SK-N-SH treated with all-trans-retinoic acid at 6 μM for 48 hours (cell line): ENCODE measurements around the gene RTN4IP1.

Source experiments
- ATAC-seq: fragments of 200-7000 bp; cut with Tn5 transposase; 3 replicates; pipeline ENCODE4 v1.9.1; 2020; ENCODE audit warnings: mild to moderate bottlenecking, moderate library complexity
- ARNTL ChIP-seq: fragments of 450-650 bp; formaldehyde crosslinking; IDR thresholded peaks from 2 replicates; pipeline ENCODE4 v1.5.0; 2020; ENCODE audit warnings: low read depth, mild to moderate bottlenecking, moderate library complexity, borderline replicate concordance
- BACH2 ChIP-seq: fragments of 250-450 bp; sonication (Bioruptor Pico); IDR thresholded peaks from 2 replicates; pipeline ENCODE4 v1.9.0; 2021; ENCODE audit warnings: mild to moderate bottlenecking, borderline replicate concordance
- CREB5 ChIP-seq: fragments of 250-450 bp; sonication (Bioruptor Pico); IDR thresholded peaks from 2 replicates; pipeline ENCODE4 v1.5.1; 2020; ENCODE audit warnings: low read depth, mild to moderate bottlenecking, moderate library complexity
- ESRRG ChIP-seq: fragments of 250-450 bp; sonication (Bioruptor Pico); IDR thresholded peaks from 2 replicates; pipeline ENCODE4 v1.6.1; 2021; ENCODE audit warnings: mild to moderate bottlenecking
- GLIS3 ChIP-seq: fragments of 250-450 bp; sonication (Bioruptor Pico); IDR thresholded peaks from 2 replicates; pipeline ENCODE4 v1.5.0; 2020; ENCODE audit warnings: mild to moderate bottlenecking, moderate library complexity
- ISL1 ChIP-seq: fragments of 250-450 bp; sonication (Bioruptor Pico); IDR thresholded peaks from 2 replicates; pipeline ENCODE4 v2.1.2; 2022; ENCODE audit warnings: mild to moderate bottlenecking, moderate library complexity
- OSR1 ChIP-seq: fragments of 250-450 bp; sonication (Bioruptor Pico); IDR thresholded peaks from 2 replicates; pipeline ENCODE4 v1.8.0; 2022; ENCODE audit warnings: moderate library complexity, mild to moderate bottlenecking, inconsistent platforms
- PPARA ChIP-seq: fragments of 250-450 bp; sonication (Bioruptor Pico); IDR thresholded peaks from 2 replicates; pipeline ENCODE4 v1.5.0; 2020; ENCODE audit warnings: mild to moderate bottlenecking, borderline replicate concordance
- RARB ChIP-seq: fragments of 250-450 bp; sonication (Bioruptor Pico); IDR thresholded peaks from 2 replicates; pipeline ENCODE4 v1.8.0; 2021; ENCODE audit warnings: mild to moderate bottlenecking, moderate library complexity
- TCF4 ChIP-seq: fragments of 250-450 bp; sonication (Bioruptor Pico); IDR thresholded peaks from 2 replicates; pipeline ENCODE4 v1.8.0; 2021; ENCODE audit warnings: mild to moderate bottlenecking, moderate library complexity, borderline replicate concordance
- TOX ChIP-seq: fragments of 250-450 bp; sonication (Bioruptor Pico); IDR thresholded peaks from 2 replicates; pipeline ENCODE4 v1.8.0; 2021; ENCODE audit warnings: mild to moderate bottlenecking, moderate library complexity, borderline replicate concordance
- TSHZ2 ChIP-seq: fragments of 250-450 bp; sonication (Bioruptor Pico); IDR thresholded peaks from 2 replicates; pipeline ENCODE4 v1.5.0; 2020; ENCODE audit warnings: mild to moderate bottlenecking, moderate library complexity
- ZC3H10 ChIP-seq: fragments of 250-450 bp; sonication (Bioruptor Pico); IDR thresholded peaks from 2 replicates; pipeline ENCODE4 v1.5.1; 2021; ENCODE audit warnings: mild to moderate bottlenecking, moderate library complexity
- ZFP3 ChIP-seq: fragments of 250-450 bp; sonication (Bioruptor Pico); IDR thresholded peaks from 2 replicates; pipeline ENCODE4 v1.5.0; 2020; ENCODE audit warnings: mild to moderate bottlenecking, moderate library complexity
- ZFP30 ChIP-seq: fragments of 450-650 bp; formaldehyde crosslinking; IDR thresholded peaks from 2 replicates; pipeline ENCODE4 v1.5.0; 2022; ENCODE audit warnings: mild to moderate bottlenecking, moderate library complexity
- ZNF565 ChIP-seq: fragments of 450-650 bp; formaldehyde crosslinking; conservative IDR thresholded peaks from 2 replicates; pipeline ENCODE4 v1.5.0; 2020; ENCODE audit warnings: low read depth, mild to moderate bottlenecking, moderate library complexity
- ZNF70 ChIP-seq: fragments of 450-650 bp; formaldehyde crosslinking; IDR thresholded peaks from 2 replicates; pipeline ENCODE4 v1.5.0; 2020; ENCODE audit warnings: mild to moderate bottlenecking, moderate library complexity
- ZNF8 ChIP-seq: fragments of 450-650 bp; formaldehyde crosslinking; IDR thresholded peaks from 2 replicates; pipeline ENCODE4 v1.5.0; 2020; ENCODE audit warnings: mild to moderate bottlenecking, moderate library complexity
- TF ChIP-seq, protein P1 (sequence below): fragments of 250-450 bp; sonication (Bioruptor Pico); IDR thresholded peaks from 2 replicates; pipeline ENCODE4 v1.8.0; 2020; ENCODE audit warnings: mild to moderate bottlenecking, moderate library complexity, borderline replicate concordance
- TF ChIP-seq, protein P2 (sequence below): fragments of 250-450 bp; sonication (Bioruptor Pico); IDR thresholded peaks from 2 replicates; pipeline ENCODE4 v1.5.1; 2021; ENCODE audit warnings: mild to moderate bottlenecking, moderate library complexity
- TF ChIP-seq, protein P3 (sequence below): fragments of 250-450 bp; sonication (Bioruptor Pico); IDR thresholded peaks from 2 replicates; pipeline ENCODE4 v1.8.0; 2021; ENCODE audit warnings: low read depth, mild to moderate bottlenecking, moderate library complexity, borderline replicate concordance

Gene RTN4IP1

DNA sequence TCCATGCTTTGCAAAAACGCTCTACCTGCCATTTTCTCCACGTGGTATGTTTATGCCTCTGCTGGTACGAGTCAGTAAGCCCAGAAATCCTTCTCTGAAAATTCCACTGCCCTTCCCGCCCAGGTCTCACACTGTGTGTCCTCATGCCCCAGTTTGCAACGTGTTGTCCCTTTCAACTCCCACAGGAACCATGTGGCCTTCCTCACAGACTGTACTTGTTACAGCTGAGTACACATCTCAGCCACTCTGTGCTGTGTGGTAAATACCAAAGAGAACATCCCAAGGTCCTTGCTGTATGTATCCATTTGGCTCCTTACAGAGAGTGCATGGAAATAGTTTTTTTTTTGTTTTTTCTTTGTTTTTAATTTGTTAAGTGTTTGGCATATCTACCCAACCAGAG lies 56.9 kb downstream of the RTN4IP1 start:
- TF ChIP-seq, protein P1, sequence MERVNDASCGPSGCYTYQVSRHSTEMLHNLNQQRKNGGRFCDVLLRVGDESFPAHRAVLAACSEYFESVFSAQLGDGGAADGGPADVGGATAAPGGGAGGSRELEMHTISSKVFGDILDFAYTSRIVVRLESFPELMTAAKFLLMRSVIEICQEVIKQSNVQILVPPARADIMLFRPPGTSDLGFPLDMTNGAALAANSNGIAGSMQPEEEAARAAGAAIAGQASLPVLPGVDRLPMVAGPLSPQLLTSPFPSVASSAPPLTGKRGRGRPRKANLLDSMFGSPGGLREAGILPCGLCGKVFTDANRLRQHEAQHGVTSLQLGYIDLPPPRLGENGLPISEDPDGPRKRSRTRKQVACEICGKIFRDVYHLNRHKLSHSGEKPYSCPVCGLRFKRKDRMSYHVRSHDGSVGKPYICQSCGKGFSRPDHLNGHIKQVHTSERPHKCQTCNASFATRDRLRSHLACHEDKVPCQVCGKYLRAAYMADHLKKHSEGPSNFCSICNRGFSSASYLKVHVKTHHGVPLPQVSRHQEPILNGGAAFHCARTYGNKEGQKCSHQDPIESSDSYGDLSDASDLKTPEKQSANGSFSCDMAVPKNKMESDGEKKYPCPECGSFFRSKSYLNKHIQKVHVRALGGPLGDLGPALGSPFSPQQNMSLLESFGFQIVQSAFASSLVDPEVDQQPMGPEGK (CRISPR knock-in tag) = no peak
- TF ChIP-seq ZNF70 (CRISPR knock-in tag) (no peak), RARB (CRISPR knock-in tag) (no peak), ZFP30 (CRISPR knock-in tag) (no peak), TOX (CRISPR knock-in tag) (no peak), PPARA (no peak), TCF4 (CRISPR knock-in tag) (no peak), BACH2 (no peak), GLIS3 (CRISPR knock-in tag) (no peak), ISL1 (CRISPR knock-in tag) (no peak), TSHZ2 (no peak), ZC3H10 (CRISPR knock-in tag) (no peak), ZFP3 (CRISPR knock-in tag) (no peak)
- TF ChIP-seq, protein P2, sequence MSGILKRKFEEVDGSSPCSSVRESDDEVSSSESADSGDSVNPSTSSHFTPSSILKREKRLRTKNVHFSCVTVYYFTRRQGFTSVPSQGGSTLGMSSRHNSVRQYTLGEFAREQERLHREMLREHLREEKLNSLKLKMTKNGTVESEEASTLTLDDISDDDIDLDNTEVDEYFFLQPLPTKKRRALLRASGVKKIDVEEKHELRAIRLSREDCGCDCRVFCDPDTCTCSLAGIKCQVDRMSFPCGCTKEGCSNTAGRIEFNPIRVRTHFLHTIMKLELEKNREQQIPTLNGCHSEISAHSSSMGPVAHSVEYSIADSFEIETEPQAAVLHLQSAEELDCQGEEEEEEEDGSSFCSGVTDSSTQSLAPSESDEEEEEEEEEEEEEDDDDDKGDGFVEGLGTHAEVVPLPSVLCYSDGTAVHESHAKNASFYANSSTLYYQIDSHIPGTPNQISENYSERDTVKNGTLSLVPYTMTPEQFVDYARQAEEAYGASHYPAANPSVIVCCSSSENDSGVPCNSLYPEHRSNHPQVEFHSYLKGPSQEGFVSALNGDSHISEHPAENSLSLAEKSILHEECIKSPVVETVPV (CRISPR knock-in tag) = no peak
- no peak for ATAC-seq

- ATAC-seq = no peak
- TF ChIP-seq BACH2 (no peak), ZNF70 (CRISPR knock-in tag) (no peak)
- TF ChIP-seq, all 23 proteins: peak for 0
Measured at GRCh38 chr6:106569428-106569827, 59.9 kb downstream of the RTN4IP1 start.

DNA sequence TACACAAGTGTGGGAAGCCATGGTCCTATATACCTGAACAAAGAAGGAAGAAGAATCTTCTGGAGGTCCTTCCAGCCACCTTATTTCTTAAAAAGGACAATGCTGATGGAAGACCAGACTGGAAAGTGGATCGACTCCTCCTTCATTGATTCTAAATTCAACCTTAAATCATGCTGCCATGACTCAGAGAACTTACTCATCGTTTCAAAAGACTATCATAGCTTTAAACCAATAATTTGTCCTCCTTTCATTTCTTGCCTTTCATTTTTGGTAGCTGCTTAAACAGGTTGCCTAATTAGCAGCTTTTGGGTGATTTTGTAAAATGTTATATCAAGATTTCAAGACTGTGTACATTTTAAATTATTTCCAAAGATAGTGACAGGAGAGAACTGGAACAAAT lies 60.8 kb downstream of the RTN4IP1 start:
- no peak for TF ChIP-seq ARNTL (CRISPR knock-in tag)
- TF ChIP-seq, protein P1 (CRISPR knock-in tag) = no peak
- TF ChIP-seq PPARA = no peak
- TF ChIP-seq TSHZ2 = no peak
- TF ChIP-seq, protein P3, sequence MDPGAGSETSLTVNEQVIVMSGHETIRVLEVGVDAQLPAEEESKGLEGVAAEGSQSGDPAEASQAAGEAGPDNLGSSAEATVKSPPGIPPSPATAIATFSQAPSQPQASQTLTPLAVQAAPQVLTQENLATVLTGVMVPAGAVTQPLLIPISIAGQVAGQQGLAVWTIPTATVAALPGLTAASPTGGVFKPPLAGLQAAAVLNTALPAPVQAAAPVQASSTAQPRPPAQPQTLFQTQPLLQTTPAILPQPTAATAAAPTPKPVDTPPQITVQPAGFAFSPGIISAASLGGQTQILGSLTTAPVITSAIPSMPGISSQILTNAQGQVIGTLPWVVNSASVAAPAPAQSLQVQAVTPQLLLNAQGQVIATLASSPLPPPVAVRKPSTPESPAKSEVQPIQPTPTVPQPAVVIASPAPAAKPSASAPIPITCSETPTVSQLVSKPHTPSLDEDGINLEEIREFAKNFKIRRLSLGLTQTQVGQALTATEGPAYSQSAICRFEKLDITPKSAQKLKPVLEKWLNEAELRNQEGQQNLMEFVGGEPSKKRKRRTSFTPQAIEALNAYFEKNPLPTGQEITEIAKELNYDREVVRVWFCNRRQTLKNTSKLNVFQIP (CRISPR knock-in tag) = no peak
- TF ChIP-seq, protein P2 (CRISPR knock-in tag) = no peak
- TF ChIP-seq ZNF8 (CRISPR knock-in tag) = no peak
- TF ChIP-seq ISL1 (CRISPR knock-in tag) = no peak
- no peak for TF ChIP-seq TOX (CRISPR knock-in tag)
- no peak for TF ChIP-seq CREB5 (CRISPR knock-in tag)
- TF ChIP-seq ZFP30 (CRISPR knock-in tag) = no peak
- TF ChIP-seq OSR1 = no peak
- TF ChIP-seq ZC3H10 (CRISPR knock-in tag) = no peak
- TF ChIP-seq ZNF70 (CRISPR knock-in tag) = no peak
- TF ChIP-seq BACH2 = no peak
- TF ChIP-seq ESRRG (CRISPR knock-in tag) = no peak
- TF ChIP-seq ZNF565 = no peak
- no peak for ATAC-seq
